Large intestine (tissue), 12 donors: ENCODE measurements around the gene IDH1. TPM values are rescaled to one million over a fixed set of nuclear protein-coding genes. Genes with fewer than 3 reads are reported as not detected.

ENCODE experiments used
- DNase-seq, 2 donors: peaks; one replicate each; pipeline versions ENCODE4 v3.0.0 to v3.0.0-alpha.2; 2013
- H3K27ac ChIP-seq: one replicate; pipeline ENCODE4 v1.5.1; 2013; ENCODE audit warnings: low read length
- H3K27me3 ChIP-seq: 2 replicates; pipeline ENCODE4 v1.6.1; 2013; ENCODE audit warnings: low read length; ENCODE audit not compliant: control insufficient read depth, insufficient read depth
- H3K36me3 ChIP-seq: 2 replicates; pipeline ENCODE4 v1.6.1; 2013; ENCODE audit warnings: low read length; ENCODE audit not compliant: control insufficient read depth, insufficient read depth
- H3K4me1 ChIP-seq: one replicate; pipeline ENCODE4 v1.6.1; 2013; ENCODE audit warnings: low read length; ENCODE audit not compliant: control insufficient read depth, insufficient read depth
- H3K4me3 ChIP-seq: one replicate; pipeline ENCODE4 v1.5.1; 2013; ENCODE audit warnings: low read length
- H3K9me3 ChIP-seq: one replicate; pipeline ENCODE4 v1.6.1; 2013; ENCODE audit warnings: mild to moderate bottlenecking, low read depth, low read length, moderate library complexity; ENCODE audit not compliant: control insufficient read depth
- WGBS: methylation state at CpG from one replicate; pipeline ENCODE4 v1.1.5; 2013; ENCODE audit warnings: low lambda C conversion rate; ENCODE audit not compliant: insufficient coverage; 5-methylcytosine and 5-hydroxymethylcytosine counted together
- long read RNA-seq, 11 donors: transcript quantifications; one replicate each; lab custom pipeline, GENCODE V29; 2026
- polyA plus RNA-seq: library from polyadenylated mRNA; unstranded; fragments of 120-200 nt; gene quantifications from one replicate; pipeline ENCODE4 v1.2.1, GENCODE V29; 2013

Gene IDH1
- 110 TPM for polyA plus RNA-seq
- long read RNA-seq, donor 1, transcript IDH1-207 (4 exons, 1,614 nt), result minor isoform, 6 of 50 reads
- long read RNA-seq, donor 1, transcript IDH1-201 (10 exons, 2,382 nt), result major isoform, 41 of 50 reads
- long read RNA-seq, donor 1, partial matches to known transcripts, result 0 of 50 reads
- long read RNA-seq, donor 1, other reads (novel, unspliced or antisense), result 0 of 50 reads
- long read RNA-seq, donor 2, transcript IDH1-201 (10 exons, 2,382 nt), result major isoform, 67 of 101 reads
- long read RNA-seq, donor 2, transcript IDH1-208 (3 exons, 556 nt), result minor isoform, 7 of 101 reads
- long read RNA-seq, donor 2, transcript IDH1-207 (4 exons, 1,614 nt), result minor isoform, 11 of 101 reads
- long read RNA-seq, donor 2, partial matches to known transcripts, result 13 of 101 reads
- long read RNA-seq, donor 2, other reads (novel, unspliced or antisense), result 0 of 101 reads
- long read RNA-seq, donor 3, result 0 reads
- long read RNA-seq, donor 4, partial matches to known transcripts, result 0 of 6 reads
- long read RNA-seq, donor 4, other reads (novel, unspliced or antisense), result 0 of 6 reads
- long read RNA-seq, donor 5, transcript IDH1-201 (10 exons, 2,382 nt), result major isoform, 47 of 50 reads
- long read RNA-seq, donor 5, partial matches to known transcripts, result 0 of 50 reads
- long read RNA-seq, donor 5, other reads (novel, unspliced or antisense), result 0 of 50 reads
- long read RNA-seq, donor 6, transcript IDH1-207 (4 exons, 1,614 nt), result minor isoform, 5 of 48 reads
- long read RNA-seq, donor 6, transcript IDH1-201 (10 exons, 2,382 nt), result major isoform, 34 of 48 reads
- long read RNA-seq, donor 6, partial matches to known transcripts, result 5 of 48 reads
- long read RNA-seq, donor 6, other reads (novel, unspliced or antisense), result 0 of 48 reads
- long read RNA-seq, donor 7, transcript IDH1-201 (10 exons, 2,382 nt), result major isoform, 22 of 27 reads
- long read RNA-seq, donor 7, partial matches to known transcripts, result 0 of 27 reads
- long read RNA-seq, donor 7, other reads (novel, unspliced or antisense), result 0 of 27 reads
- long read RNA-seq, donor 8, transcript IDH1-208 (3 exons, 556 nt), result minor isoform, 7 of 63 reads
- long read RNA-seq, donor 8, transcript IDH1-201 (10 exons, 2,382 nt), result major isoform, 38 of 63 reads
- long read RNA-seq, donor 8, transcript IDH1-207 (4 exons, 1,614 nt), result minor isoform, 9 of 63 reads
- long read RNA-seq, donor 8, partial matches to known transcripts, result 6 of 63 reads
- long read RNA-seq, donor 8, other reads (novel, unspliced or antisense), result 0 of 63 reads
- long read RNA-seq, donor 9, transcript IDH1-207 (4 exons, 1,614 nt), result minor isoform, 5 of 79 reads
- long read RNA-seq, donor 9, transcript IDH1-201 (10 exons, 2,382 nt), result major isoform, 63 of 79 reads
- long read RNA-seq, donor 9, partial matches to known transcripts, result 5 of 79 reads
- long read RNA-seq, donor 9, other reads (novel, unspliced or antisense), result 0 of 79 reads
- long read RNA-seq, donor 10, transcript IDH1-201 (10 exons, 2,382 nt), result major isoform, 43 of 58 reads
- long read RNA-seq, donor 10, transcript IDH1-207 (4 exons, 1,614 nt), result minor isoform, 7 of 58 reads
- long read RNA-seq, donor 10, partial matches to known transcripts, result 0 of 58 reads
- long read RNA-seq, donor 10, other reads (novel, unspliced or antisense), result 0 of 58 reads
- long read RNA-seq, donor 11, transcript IDH1-201 (10 exons, 2,382 nt), result major isoform, 45 of 52 reads
- long read RNA-seq, donor 11, partial matches to known transcripts, result 0 of 52 reads
- long read RNA-seq, donor 11, other reads (novel, unspliced or antisense), result 0 of 52 reads

DNA sequence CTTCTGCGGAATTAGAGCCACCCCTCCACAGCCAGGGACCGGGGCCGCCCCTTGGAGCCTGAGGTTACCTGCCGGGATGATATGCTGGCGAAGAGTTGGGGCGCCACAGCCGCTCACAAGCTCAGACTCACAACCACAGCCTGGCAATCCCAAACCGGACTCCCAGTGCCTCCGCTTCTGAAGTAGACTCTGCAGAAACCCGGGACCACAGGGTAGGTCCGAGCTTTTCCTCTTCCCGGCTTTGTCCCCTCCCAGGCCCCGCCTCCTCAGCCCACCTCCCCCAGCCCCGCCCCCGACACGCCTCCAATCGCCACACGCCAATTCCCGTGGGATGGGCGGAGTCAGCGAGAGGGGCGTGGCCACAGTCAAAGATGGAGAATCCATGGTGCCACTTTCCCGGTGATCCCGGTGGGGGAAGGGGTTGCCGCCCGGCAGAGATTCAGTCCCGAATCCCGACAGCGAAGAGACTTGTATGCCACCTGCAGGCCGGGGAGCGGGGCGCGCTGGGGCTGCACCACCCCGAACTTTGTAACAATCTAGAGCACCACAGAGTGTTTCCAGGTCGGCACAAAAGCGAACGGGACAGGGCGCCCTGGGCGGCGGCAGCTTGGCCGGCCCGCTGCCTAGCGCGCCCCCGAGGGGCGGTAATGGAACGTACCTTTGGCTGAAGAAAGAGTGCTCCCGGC lies at the start of gene IDH1:
IDH1 (minus strand) TSS at position 201 of the 686 bp plus-strand sequence. CDS start 3,520 bp downstream, outside the sequence.
- H3K4me3 ChIP-seq, result peak within 1 kb of the TSS; percentile 97
- H3K36me3 ChIP-seq, result peaks cover 15% of the 10 kb centered on the region
- no peaks in the 10 kb centered on the region for H3K9me3 ChIP-seq
- H3K27ac ChIP-seq, result peak within 1 kb of the TSS; percentile 87
- peak; percentile 92 to 94 for DNase-seq
- WGBS, result no CpG with 5 or more reads among the region's 48 CpGs
- peaks cover 31% of the 10 kb centered on the region for H3K4me1 ChIP-seq
- H3K27me3 ChIP-seq, result no peaks in the 10 kb centered on the region

DNA sequence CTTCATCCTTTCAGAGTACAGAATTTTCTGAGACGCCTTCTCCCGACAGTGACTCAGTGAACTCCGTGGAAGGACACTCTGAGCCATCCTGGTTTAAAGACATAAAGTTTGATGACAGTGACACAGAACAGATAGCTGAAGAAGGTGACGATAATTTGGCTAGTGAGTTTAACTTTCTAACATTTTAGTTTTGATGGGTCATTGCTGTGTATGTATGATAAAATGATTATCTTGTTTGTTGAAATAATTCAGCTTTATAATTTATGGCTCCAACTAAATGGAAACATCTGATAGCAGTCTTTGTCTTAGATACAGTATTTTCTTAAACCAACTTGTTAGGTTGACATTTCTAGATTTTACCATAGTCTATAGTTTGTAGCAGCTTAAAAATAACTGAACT lies 49.3 kb upstream of the IDH1 start:
- Histone ChIP-seq H3K27me3 (no peaks in the 10 kb centered on the region), H3K27ac (no peak overlapping the region), H3K4me1 (no peaks in the 10 kb centered on the region), H3K9me3 (no peaks in the 10 kb centered on the region), H3K36me3 (peaks cover 38% of the 10 kb centered on the region), H3K4me3 (no peak overlapping the region)
- DNase-seq, result no peak
- WGBS, result 80% methylated on average over 1 of the region's 4 CpGs

DNA sequence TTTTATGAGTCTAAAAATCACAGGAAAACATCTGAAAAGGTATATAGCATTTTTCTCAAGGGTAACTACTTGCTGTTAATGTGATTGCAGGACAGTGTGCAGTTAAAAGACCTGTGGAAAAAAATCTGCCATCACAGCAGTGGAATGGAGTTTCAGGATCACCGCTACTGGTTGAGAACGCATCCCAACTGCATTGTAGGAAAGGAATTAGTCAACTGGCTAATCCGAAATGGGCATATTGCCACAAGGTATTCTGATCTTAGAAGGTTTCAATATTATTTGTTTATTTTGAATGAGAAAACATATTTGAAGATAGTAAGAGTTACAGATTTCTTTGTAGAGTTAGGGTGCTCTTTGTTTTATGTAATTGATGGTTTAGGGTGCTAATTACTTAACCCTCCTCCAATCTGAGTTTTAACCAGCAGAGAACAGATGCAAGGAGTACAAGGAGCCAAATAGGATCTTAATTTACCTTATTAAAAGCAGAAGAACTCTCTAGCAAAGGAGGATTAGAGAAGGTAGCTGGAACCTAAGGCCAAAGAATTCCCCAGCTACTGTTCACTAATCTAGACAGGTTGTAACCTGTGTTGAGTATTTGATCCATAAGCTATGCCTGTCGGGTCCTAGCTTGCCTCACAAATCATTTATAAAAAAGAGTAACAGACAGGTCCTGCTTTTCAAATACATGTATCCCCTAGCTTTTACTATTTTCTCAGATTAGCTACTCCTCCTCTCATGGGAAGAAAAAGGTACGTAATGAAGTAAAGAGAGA lies 46.2 kb upstream of the IDH1 start:
- H3K36me3 ChIP-seq, result peaks cover 44% of the 10 kb centered on the region
- DNase-seq, result no peak
- H3K27me3 ChIP-seq, result no peaks in the 10 kb centered on the region
- no peaks in the 10 kb centered on the region for H3K4me1 ChIP-seq
- WGBS, result 98% methylated on average over 4 of the region's 5 CpGs
- H3K27ac ChIP-seq, result no peak overlapping the region
- H3K9me3 ChIP-seq, result no peaks in the 10 kb centered on the region
- H3K4me3 ChIP-seq, result no peak overlapping the region

DNA sequence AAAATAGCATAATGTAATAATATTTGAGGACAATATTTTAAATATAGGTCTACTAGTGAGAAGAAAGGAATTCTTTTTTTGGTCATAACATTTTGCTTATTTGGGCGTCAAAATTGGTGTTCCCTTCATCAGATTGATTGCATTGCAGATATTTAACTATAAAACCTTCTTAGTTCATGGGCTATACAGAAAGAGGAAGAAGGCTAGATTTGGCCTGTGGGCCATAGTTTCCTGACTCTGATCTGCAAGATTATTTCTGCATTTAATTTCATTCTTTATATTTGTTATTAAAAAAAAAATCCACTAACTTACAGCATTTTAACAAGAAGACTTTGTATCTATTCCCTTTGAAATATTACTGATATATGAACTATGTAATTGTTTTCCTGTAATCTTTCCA lies 43.1 kb upstream of the IDH1 start:
- Histone ChIP-seq H3K27ac (no peak overlapping the region), H3K4me1 (no peaks in the 10 kb centered on the region), H3K4me3 (no peak overlapping the region), H3K9me3 (no peaks in the 10 kb centered on the region), H3K27me3 (no peaks in the 10 kb centered on the region), H3K36me3 (peaks cover 39% of the 10 kb centered on the region)
- 100% methylated on average over 1 of the region's 1 CpG for WGBS
- DNase-seq, result no peak

DNA sequence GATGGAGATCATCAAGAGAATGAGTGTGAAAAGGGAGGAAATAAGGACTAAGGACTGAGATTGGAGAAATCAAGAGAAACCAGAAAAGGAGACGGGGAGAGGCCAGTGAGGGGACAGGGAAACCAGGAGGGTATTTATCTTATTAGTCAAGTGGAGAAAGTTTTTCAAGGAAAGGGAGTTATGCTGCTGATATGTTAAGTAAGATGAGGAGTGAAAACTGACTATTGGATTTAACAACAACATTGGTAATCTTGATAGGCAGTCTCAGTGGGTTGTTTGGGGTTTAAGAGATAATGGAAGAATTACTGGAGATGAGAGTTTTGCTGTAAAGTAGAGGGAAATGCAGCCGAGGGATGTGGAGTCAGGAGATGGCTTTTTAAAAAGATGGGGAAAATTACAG lies 41.7 kb upstream of the IDH1 start:
- no peak overlapping the region for H3K4me3 ChIP-seq
- H3K36me3 ChIP-seq, result peaks cover 32% of the 10 kb centered on the region
- 100% methylated on average over 2 of the region's 2 CpGs for WGBS
- DNase-seq, result no peak
- H3K9me3 ChIP-seq, result no peaks in the 10 kb centered on the region
- H3K27me3 ChIP-seq, result no peaks in the 10 kb centered on the region
- no peaks in the 10 kb centered on the region for H3K4me1 ChIP-seq
- no peak overlapping the region for H3K27ac ChIP-seq

DNA sequence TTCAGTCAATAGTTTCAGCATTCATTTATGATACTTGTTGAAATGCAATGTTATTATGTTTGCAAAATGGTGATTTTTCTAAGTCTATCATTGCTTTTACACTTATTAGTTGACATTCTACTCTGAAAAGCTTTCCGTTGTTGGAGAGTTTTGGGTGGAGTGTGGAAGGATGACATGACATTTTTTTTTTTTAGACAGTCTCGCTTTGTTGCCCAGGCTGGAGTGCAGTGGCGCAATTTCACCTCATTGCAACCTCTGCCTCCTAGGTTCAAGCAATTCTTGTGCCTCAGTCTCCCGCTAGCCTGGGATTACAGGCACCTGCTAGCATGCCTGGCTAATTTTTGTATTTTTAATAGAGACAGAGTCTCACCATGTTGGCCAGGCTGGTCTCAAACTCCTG lies 41.0 kb upstream of the IDH1 start:
- no peaks in the 10 kb centered on the region for H3K27me3 ChIP-seq
- WGBS, result 100% methylated on average over 1 of the region's 4 CpGs
- no peaks in the 10 kb centered on the region for H3K9me3 ChIP-seq
- peaks cover 27% of the 10 kb centered on the region for H3K36me3 ChIP-seq
- H3K4me3 ChIP-seq, result no peak overlapping the region
- no peaks in the 10 kb centered on the region for H3K4me1 ChIP-seq
- no peak for DNase-seq
- H3K27ac ChIP-seq, result no peak overlapping the region

DNA sequence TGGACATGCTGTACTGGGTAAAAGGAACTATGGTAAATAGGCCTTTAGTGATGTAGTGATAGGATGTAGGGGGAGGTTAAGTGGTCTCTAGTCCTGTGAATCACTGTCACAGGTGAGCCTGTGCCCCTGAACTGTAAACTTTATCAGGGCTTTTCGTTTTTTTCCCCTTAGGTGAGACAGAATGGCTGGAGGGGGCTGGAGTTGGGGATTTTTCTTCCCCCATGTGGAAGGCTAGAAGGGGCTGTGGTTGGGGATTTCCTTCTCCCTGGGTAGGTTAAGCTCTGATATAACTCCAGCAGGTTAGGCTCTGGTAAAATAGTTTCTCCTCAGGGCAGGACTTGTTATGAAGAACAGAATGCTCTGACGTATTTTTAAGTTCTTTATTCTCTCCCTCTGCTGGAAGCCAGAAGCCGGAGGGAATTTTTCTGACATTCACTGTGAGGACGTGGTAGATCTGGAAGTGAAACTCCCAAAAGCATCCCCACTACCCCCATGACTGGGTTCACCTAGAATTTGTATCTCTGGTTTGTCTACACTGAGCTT lies 39.7 kb upstream of the IDH1 start:
- DNase-seq, result no peak
- no peak overlapping the region for H3K4me3 ChIP-seq
- H3K36me3 ChIP-seq, result peaks cover 33% of the 10 kb centered on the region
- H3K4me1 ChIP-seq, result no peaks in the 10 kb centered on the region
- H3K27me3 ChIP-seq, result no peaks in the 10 kb centered on the region
- peaks cover 6% of the 10 kb centered on the region for H3K9me3 ChIP-seq
- no peak overlapping the region for H3K27ac ChIP-seq
- WGBS, result no CpG with 5 or more reads among the region's 4 CpGs

DNA sequence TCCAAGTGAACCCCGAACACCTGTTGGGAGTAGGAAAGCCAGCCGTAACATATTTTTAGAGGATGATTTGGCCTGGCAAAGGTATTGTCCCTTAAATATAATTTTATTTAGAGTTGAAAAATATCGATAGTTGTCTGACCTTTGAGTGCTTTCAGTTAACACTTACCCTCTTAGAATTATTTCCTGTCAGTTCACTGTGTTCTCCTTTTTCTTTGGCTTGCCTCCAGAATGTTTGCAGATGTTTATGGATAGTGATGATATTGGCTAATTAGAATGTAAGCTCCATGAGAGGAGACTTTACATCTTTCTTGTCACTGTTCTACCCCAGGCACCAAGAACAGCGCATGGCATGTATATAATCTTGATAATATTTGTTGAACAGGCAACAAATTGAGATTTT lies 31.0 kb upstream of the IDH1 start:
- H3K4me1 ChIP-seq, result no peaks in the 10 kb centered on the region
- peaks cover 6% of the 10 kb centered on the region for H3K9me3 ChIP-seq
- no peaks in the 10 kb centered on the region for H3K27me3 ChIP-seq
- DNase-seq, result no peak
- H3K27ac ChIP-seq, result no peak overlapping the region
- H3K36me3 ChIP-seq, result peaks cover 57% of the 10 kb centered on the region
- no peak overlapping the region for H3K4me3 ChIP-seq
- 100% methylated on average over 1 of the region's 4 CpGs for WGBS
